CD14-positive monocyte (primary cell): Measurements from ENCODE around the gene PHLDB3. TPM values are rescaled to one million over a fixed set of nuclear protein-coding genes. Genes with fewer than 3 reads are reported as not detected.
A peak's percentile ranks its signal among the peaks of the same experiment; 100 is the strongest.

Experiments used
- DNase-seq, 3 donors: peaks; one replicate each; pipeline ENCODE4 v3.0.0-alpha.2; 2011 to 2022
- H2AFZ ChIP-seq: 2 replicates; pipeline ENCODE4 v1.6.0; 2012; ENCODE audit warnings: mild to moderate bottlenecking, low read depth, low read length, inconsistent platforms; ENCODE audit not compliant: insufficient read depth, poor library complexity, severe bottlenecking
- H3K27ac ChIP-seq, 2 donors: 1 replicate in 1 of 2; 2 replicates in 1 of 2; pipeline ENCODE4 v1.5.1; 2012 to 2013; ENCODE audit warnings: low read length in 2 of 2, control low read depth in 1 of 2, inconsistent platforms in 1 of 2, low read depth in 1 of 2, mild to moderate bottlenecking in 1 of 2
- H3K27me3 ChIP-seq, 2 donors: one replicate each; pipeline versions ENCODE4 v1.6.0 to v1.6.1; 2011 to 2013; ENCODE audit warnings: low read length in 2 of 2; ENCODE audit not compliant: control insufficient read depth in 2 of 2, insufficient read depth in 2 of 2
- H3K36me3 ChIP-seq, 2 donors: replicated peaks in 1 of 2; 1 replicate in 1 of 2; 2 replicates in 1 of 2; pipeline versions ENCODE4 v1.5.1 to v1.6.1; 2012 to 2013; ENCODE audit warnings: low read length in 2 of 2, control low read depth in 1 of 2, inconsistent platforms in 1 of 2, mild to moderate bottlenecking in 1 of 2; ENCODE audit not compliant: insufficient read depth in 2 of 2, control insufficient read depth in 1 of 2
- H3K4me1 ChIP-seq, 2 donors: 1 replicate in 1 of 2; 2 replicates in 1 of 2; pipeline versions ENCODE4 v1.5.1 to v1.6.1; 2012 to 2013; ENCODE audit warnings: low read length in 2 of 2, control low read depth in 1 of 2, inconsistent platforms in 1 of 2, mild to moderate bottlenecking in 1 of 2, moderate library complexity in 1 of 2; ENCODE audit not compliant: insufficient read depth in 2 of 2, control insufficient read depth in 1 of 2
- H3K4me2 ChIP-seq: replicated peaks from 2 replicates; pipeline ENCODE3; 2012; ENCODE audit warnings: low read length, moderate library complexity, mild to moderate bottlenecking; ENCODE audit not compliant: poor library complexity, severe bottlenecking; ENCODE audit errors: extremely low read depth
- H3K4me3 ChIP-seq, 3 experiments: fragments of 200-600 bp in 1 of 3; sonication (generic) in 1 of 3; replicated peaks in 1 of 3; 1 replicate in 2 of 3; 2 replicates in 1 of 3; pipeline ENCODE4 v1.5.1; 2011 to 2013; ENCODE audit warnings: low read length in 3 of 3, mild to moderate bottlenecking in 3 of 3, control low read depth in 2 of 3, low read depth in 2 of 3, inconsistent platforms in 1 of 3, moderate library complexity in 1 of 3
- H3K79me2 ChIP-seq: 2 replicates; pipeline ENCODE4 v1.6.0; 2012; ENCODE audit warnings: mild to moderate bottlenecking, control low read depth, inconsistent platforms, low read length, moderate library complexity; ENCODE audit not compliant: insufficient read depth
- H3K9ac ChIP-seq: 2 replicates; pipeline ENCODE4 v1.6.0; 2017; ENCODE audit warnings: low read length, mild to moderate bottlenecking; ENCODE audit not compliant: insufficient read depth, poor library complexity, severe bottlenecking
- H3K9me3 ChIP-seq, 2 donors: replicated peaks in 1 of 2; 1 replicate in 1 of 2; 2 replicates in 1 of 2; pipeline versions ENCODE4 v1.5.1 to v1.6.1; 2012 to 2013; ENCODE audit warnings: low read length in 2 of 2, control low read depth in 1 of 2; ENCODE audit not compliant: control insufficient read depth in 1 of 2, insufficient read depth in 1 of 2
- H4K20me1 ChIP-seq: 2 replicates; pipeline ENCODE4 v1.6.0; 2012; ENCODE audit warnings: mild to moderate bottlenecking, low read length, control low read depth, moderate library complexity; ENCODE audit not compliant: insufficient read depth
- H3K27ac Mint-ChIP-seq, 7 donors: one replicate each; pipeline ENCODE4 v1.8.0; 2020; ENCODE audit warnings: mild to moderate bottlenecking in 7 of 7, mixed read lengths in 7 of 7, moderate library complexity in 6 of 7, inconsistent platforms in 2 of 7
- H3K27me3 Mint-ChIP-seq, 3 donors: one replicate each; pipeline ENCODE4 v1.8.0; 2021 to 2022; ENCODE audit warnings: low read depth in 3 of 3, mild to moderate bottlenecking in 3 of 3, mixed read lengths in 3 of 3, moderate library complexity in 3 of 3, inconsistent platforms in 1 of 3
- H3K36me3 Mint-ChIP-seq, 2 donors: one replicate each; pipeline ENCODE4 v1.8.0; 2020; ENCODE audit warnings: mixed read lengths in 2 of 2, inconsistent platforms in 1 of 2, mild to moderate bottlenecking in 1 of 2
- H3K4me1 Mint-ChIP-seq: one replicate; pipeline ENCODE4 v1.8.0; 2020; ENCODE audit warnings: mild to moderate bottlenecking, mixed read lengths
- H3K4me3 Mint-ChIP-seq, 2 donors: one replicate each; pipeline ENCODE4 v1.8.0; 2020; ENCODE audit warnings: mild to moderate bottlenecking in 2 of 2, mixed read lengths in 2 of 2, moderate library complexity in 1 of 2
- H3K9me3 Mint-ChIP-seq, 7 donors: one replicate each; pipeline ENCODE4 v1.8.0; 2020 to 2022; ENCODE audit warnings: mixed read lengths in 7 of 7, mild to moderate bottlenecking in 6 of 7, moderate library complexity in 6 of 7, inconsistent platforms in 2 of 7
- CTCF ChIP-seq: fragments of 200-600 bp; IDR thresholded peaks from one replicate; pipeline ENCODE4 v1.8.0; 2022; ENCODE audit warnings: antibody characterized with exemption, mild to moderate bottlenecking
- WGBS: methylation state at CpG from one replicate; pipeline ENCODE4 v1.1.5; 2013; ENCODE audit warnings: missing lambda C conversion rate; ENCODE audit not compliant: insufficient coverage; 5-methylcytosine and 5-hydroxymethylcytosine counted together
- intact Hi-C, 2 donors: fragments of 100-400 bp; cut with micrococcal nuclease; formaldehyde crosslinking; loops; one replicate each; pipeline versions ENCODE4 v1.15.0 to v1.15.1; 2023
- polyA plus RNA-seq, 3 donors: library from polyadenylated mRNA; depleted of rRNA in 1 of 3; unstranded in 2 of 3; stranded (reverse) in 1 of 3; fragments of 300-500 nt in 2 of 3; fragments of >200 nt in 1 of 3; fragmentation: Illumina TruSeq in 2 of 3; gene quantifications; 1 replicate in 2 of 3; 2 replicates in 1 of 3; pipeline ENCODE4 v1.2.3, GENCODE V29; 2012 to 2021

The PHLDB3 gene
- polyA plus RNA-seq, 3 donors, result 1.4 to 3.4 (median 1.7) TPM

GRCh38 chr19:43447655-43448054 is 56.9 kb downstream of the PHLDB3 start:
- DNase-seq, result no peak
- peaks cover 2 to 4% of the 10 kb centered on the region in 2 donors for H3K36me3 Mint-ChIP-seq
- Histone ChIP-seq H2AFZ (no peak overlapping the region), H3K4me1 (peaks cover 28 to 30% of the 10 kb centered on the region in 2 donors), H3K4me3 (no peak overlapping the region), H3K79me2 (no peaks in the 10 kb centered on the region), H3K36me3 (no peaks in the 10 kb centered on the region), H3K9me3 (peaks cover 0 to 3% of the 10 kb centered on the region in 2 donors), H3K27ac (no peak overlapping the region), H4K20me1 (no peaks in the 10 kb centered on the region), H3K27me3 (no peaks in the 10 kb centered on the region), H3K4me2 (no peak overlapping the region), H3K9ac (no peak overlapping the region)
- TF ChIP-seq CTCF, result no peak
- H3K9me3 Mint-ChIP-seq, result peaks cover 4 to 9% (median 5%) of the 10 kb centered on the region in 7 donors
- peaks cover 23% of the 10 kb centered on the region for H3K4me1 Mint-ChIP-seq
- WGBS, result 92% methylated on average over 7 of the region's 9 CpGs
- H3K27ac Mint-ChIP-seq, result no peak overlapping the region
- peaks cover 5 to 12% (median 9%) of the 10 kb centered on the region in 3 donors for H3K27me3 Mint-ChIP-seq
- no peak overlapping the region for H3K4me3 Mint-ChIP-seq
- intact Hi-C loops, result loop anchor here (1.0 to 5.0 kb wide), 3 partner anchors 60 to 75 kb away; no protein-coding TSS in a partner anchor

- Mint-ChIP-seq H3K36me3 (peaks cover 0 to 2% of the 10 kb centered on the region in 2 donors), H3K27ac (peak overlapping the region in 2 of 7 donors; percentile 25 to 32), H3K4me1 (peaks cover 25% of the 10 kb centered on the region), H3K4me3 (no peak overlapping the region), H3K9me3 (peaks cover 1 to 6% (median 3%) of the 10 kb centered on the region in 7 donors), H3K27me3 (peaks cover 7 to 12% (median 8%) of the 10 kb centered on the region in 3 donors)
- Histone ChIP-seq H3K4me3 (no peak overlapping the region), H3K79me2 (no peaks in the 10 kb centered on the region), H3K27ac (no peak overlapping the region), H3K9me3 (no peaks in the 10 kb centered on the region), H2AFZ (no peak overlapping the region), H3K4me2 (no peak overlapping the region), H3K4me1 (peaks cover 32 to 33% of the 10 kb centered on the region in 2 donors), H3K36me3 (no peaks in the 10 kb centered on the region), H4K20me1 (no peaks in the 10 kb centered on the region), H3K9ac (no peak overlapping the region), H3K27me3 (no peaks in the 10 kb centered on the region)
- intact Hi-C loops, result loop anchor here (1.0 to 5.0 kb wide), 3 partner anchors 60 to 75 kb away; no protein-coding TSS in a partner anchor
- DNase-seq, result peak; percentile 70 to 77 (median 77)
- peak; percentile 92 for TF ChIP-seq CTCF
- WGBS, result 45% methylated on average over 13 of the region's 14 CpGs
Observed at GRCh38 chr19:43446746-43447489, 57.6 kb downstream of the PHLDB3 start.
